NCI-H187 treated with DMSO at 0.1 percent for 48 hours (cell line): Measurements from ENCODE around the gene KRTAP4-1.
"Not testable (repeated sequence)": the region's sequence is repeated elsewhere in the genome, so short reads cannot be mapped to it uniquely, and the experiment has no call there.

Experiments
- DNase-seq: peaks from one replicate; lab custom pipeline; 2025; lab: John Stamatoyannopoulos, UW

The KRTAP4-1 gene

DNA sequence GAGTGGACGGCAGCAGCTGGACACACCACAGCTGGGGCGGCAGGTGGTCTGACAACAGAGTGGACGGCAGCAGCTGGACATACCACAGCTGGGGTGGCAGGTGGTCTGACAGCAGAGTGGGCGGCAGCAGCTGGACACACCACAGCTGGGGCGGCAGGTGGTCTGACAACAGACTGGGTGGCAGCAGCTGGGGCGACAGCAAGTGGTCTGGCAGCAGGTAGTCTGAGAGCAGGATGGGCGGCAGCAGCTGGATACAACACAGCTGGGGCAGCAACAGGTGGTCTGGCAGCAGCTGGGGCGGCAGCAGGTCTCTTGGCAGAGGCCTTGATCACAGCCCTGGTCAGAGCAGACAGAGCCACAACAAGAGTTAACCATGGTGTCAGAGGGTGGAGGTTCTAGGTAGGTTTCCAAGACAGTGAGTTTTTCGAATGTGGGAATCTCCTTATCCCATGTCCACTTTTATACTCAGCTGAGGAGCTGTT, at the start of gene KRTAP4-1:
TSS of gene KRTAP4-1 (minus strand) at position 432 of the 482 bp plus-strand sequence. CDS start at position 375, 57 bp downstream.
- DNase-seq = no peak

DNA sequence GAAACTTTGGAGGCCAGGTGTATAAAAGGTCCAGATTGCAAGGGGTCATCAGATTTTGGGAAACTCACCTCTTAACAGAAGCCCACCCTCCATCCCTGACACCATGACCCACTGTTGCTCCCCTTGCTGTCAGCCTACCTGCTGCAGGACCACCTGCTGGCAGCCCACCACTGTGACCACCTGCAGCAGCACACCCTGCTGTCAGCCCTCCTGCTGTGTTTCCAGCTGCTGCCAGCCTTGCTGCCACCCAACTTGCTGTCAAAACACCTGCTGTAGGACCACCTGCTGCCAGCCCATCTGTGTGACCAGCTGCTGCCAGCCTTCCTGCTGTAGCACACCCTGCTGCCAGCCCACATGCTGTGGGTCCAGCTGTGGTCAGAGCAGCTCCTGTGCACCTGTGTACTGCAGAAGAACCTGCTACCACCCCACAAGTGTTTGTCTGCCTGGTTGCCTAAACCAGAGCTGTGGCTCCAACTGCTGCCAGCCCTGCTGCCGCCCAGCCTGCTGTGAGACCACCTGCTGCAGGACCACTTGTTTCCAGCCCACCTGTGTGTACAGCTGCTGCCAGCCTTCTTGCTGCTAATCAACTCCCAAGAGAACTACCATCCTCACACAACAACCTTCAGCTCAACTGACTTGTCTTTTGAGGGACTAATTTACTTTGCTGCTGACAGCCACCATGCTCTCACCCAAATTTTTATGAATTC, 47.8 kb upstream of the KRTAP4-1 start, which contains the start of gene KRTAP9-3:
TSS of gene KRTAP9-3 (plus strand) at position 51 of the 707 bp plus-strand sequence. CDS start at position 104, 53 bp downstream.
- not testable (repeated sequence) for DNase-seq

DNA sequence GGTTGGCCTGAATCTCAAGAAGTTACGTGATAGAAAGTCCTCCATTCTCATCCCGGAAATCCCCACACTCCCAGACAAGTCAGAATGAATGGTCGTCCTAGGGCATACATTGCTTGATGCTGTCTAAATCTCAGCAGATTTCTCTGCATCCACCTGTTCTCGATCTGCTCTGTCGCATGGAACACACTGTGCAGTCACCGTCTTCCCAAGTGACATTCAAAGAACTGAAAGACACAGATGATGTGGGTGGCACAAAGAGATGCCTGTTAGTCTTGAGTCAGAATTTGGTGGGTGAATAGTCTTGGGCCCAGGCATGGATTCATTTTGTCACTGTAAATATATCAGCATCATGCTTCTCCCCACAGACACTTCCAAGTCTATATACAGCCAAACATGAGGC, 47.0 kb upstream of the KRTAP4-1 start:
- no peak for DNase-seq

DNA sequence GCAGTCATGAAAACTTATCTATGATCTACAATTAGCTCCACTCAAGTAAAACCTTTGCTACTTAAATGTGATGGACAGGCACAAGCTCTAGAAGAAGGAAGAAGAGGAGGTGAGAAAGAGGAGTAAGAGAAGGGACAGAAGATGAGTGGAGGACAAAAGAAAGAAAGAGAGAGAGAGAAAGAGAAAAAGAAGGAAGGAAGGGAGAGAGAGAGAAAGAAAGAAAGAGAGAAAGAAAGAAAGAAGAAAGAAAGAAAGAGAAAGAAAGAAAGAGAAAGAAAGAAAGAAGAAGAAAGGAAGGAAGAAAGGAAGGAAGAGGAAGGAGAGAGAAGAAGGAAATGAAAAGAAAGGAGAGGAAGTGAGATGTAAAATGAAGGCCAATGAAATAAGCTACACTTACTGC, 45.4 kb upstream of the KRTAP4-1 start:
- no peak for DNase-seq

DNA sequence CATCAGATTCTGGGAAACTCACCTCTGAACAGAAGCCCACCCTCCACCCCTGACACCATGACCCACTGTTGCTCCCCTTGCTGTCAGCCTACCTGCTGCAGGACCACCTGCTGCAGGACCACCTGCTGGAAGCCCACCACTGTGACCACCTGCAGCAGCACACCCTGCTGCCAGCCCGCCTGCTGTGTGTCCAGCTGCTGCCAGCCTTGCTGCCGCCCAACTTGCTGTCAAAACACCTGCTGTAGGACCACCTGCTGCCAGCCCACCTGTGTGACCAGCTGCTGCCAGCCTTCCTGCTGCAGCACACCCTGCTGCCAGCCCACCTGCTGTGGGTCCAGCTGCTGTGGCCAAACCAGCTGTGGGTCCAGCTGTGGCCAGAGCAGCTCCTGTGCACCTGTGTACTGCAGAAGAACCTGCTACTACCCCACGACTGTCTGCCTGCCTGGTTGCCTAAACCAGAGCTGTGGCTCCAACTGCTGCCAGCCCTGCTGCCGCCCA, 41.9 kb upstream of the KRTAP4-1 start, which contains the start of gene KRTAP9-2:
TSS of gene KRTAP9-2 (plus strand) at position 51 of the 498 bp plus-strand sequence. CDS start at position 58, 7 bp downstream.
- DNase-seq = not testable (repeated sequence)

DNA sequence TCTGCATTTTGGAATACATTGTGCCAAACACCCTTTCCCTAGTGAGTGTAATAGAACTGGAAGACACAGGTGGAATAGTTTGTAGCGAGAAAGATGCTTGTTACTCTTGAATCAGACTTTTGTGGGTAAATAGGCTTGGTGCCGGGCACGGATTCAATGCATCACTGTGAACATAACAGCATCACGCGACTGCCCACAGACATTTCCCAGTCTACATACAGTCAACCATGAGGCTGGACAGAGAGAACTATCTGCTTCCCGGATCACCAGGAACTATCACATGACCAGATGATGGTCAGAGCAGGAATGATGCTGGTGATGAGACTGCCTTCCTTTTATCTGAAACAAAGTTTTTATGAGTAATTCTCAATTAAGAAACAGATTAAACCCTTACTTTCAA, 41.3 kb upstream of the KRTAP4-1 start:
- no peak for DNase-seq

DNA sequence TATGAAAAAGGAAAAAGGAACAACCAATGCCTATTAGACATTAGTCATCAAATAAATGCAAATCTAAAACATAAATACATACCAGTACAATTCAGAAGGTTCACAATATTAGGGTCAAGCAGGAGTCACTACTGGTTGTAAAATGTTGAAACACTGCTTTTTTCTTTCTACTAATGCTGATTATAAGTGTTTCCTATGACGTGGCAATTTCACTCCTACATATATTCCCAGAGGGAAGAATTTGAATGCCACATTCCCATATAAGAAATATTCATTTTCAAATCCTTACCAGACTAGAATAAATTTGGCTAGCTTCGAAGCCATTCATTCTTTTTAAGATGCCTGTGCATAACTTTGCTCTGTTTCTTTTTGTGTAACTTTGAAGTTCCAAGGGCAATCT, 39.1 kb upstream of the KRTAP4-1 start:
- DNase-seq = no peak

DNA sequence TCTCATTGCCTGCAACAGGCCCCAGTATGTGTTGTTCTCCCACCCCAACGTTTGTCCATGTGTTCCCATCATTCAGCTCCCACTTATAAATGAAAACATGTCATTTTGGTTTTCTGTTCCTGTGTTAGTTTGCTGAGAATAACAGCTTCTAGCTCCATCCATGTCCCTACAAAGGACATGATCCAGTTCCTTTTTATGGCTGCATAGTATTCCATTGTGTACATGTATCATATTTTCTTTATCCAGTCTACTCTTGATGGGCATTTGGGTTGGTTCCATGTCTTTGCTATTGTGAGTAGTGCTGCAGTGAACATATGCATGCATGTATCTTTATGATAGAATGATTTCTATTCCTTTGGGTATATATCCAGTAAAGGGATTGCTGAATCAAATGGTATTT, 31.0 kb upstream of the KRTAP4-1 start:
- DNase-seq = no peak

DNA sequence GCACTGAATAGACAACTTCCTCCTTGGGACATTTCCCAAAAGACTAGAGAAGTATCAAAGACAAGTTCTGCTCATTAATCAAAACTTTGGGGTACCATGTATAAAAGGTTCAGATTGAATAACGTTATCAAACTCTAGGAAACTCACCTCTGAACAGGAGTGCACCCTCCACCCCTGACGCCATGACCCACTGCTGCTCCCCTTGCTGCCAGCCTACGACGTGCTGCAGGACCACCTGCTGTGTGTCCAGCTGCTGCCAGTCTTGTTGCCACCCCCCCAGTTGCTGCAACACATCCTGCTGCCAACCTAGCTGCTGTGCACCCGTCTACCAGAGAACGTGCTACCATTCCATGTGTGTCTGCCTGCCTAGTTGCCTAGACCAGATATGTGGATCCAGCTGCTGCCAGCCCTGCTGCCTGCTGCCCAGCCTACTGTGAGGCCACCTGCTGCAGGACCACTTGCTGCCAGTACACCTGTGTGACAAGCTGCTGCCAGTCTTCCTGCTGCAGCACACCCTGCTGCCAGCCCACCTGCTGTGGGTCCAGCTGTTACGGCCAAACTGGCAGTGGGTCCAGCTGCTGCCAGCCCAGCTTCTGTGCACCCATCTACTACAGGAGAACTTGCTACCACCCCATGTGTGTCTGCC, 27.9 kb upstream of the KRTAP4-1 start:
- DNase-seq = no peak

DNA sequence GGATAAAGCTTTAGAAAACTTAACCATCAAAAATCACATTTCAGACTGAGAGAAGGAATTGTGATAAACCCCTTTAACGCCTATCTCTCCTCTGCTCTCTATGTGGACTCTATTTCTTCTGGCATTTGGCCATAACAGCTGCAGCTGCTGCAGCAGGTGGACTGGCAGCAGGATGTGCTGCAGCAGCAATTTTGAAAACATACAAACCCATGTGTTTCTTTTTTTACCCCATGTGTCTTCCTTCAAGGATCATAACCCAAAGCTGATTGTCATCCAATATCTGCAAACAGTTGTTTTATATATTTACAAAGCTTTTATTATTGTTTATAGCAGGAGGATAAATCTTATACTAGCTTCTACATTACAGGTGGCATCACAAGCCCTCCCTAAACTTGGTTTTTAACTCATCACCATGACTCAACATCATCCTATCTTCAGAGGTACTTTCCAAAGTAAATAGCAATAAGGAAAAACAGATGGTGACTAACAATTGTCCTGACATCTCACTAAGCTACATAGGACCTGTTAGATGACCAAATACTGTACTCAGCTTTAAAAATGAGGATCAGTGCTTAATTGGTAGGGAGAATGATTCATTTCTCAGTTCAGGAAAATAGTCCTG, 27.2 kb upstream of the KRTAP4-1 start:
- no peak for DNase-seq

DNA sequence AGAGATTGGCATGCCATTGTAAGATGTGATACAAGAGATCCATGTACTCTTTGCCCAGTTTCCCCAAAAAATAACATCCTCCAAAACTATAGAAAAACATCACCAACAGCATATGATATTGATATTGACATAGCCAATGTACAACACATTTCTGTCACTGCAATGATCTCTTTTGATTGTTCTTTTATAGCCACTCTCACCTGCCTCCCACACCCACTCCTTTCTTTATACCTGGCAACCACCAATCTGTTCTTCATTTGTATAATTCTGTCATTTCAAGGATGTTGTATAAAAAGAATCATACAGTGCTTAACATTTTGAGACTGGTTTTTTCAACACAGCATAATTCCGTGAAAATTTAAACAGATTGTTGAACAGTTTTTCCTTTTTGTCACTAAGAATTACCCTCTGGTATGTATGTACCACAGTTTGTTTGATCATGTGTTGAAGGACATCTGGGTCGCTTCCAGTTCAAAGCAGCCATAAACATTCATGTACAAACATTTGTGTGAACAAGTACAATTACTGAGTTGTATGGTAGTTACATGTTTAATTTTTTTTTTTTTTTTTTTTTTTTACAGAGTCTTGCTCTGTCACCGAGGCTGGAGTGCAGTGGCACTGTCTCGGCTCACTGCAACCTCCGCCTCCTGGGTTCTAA, 14.8 kb upstream of the KRTAP4-1 start:
- DNase-seq = no peak

DNA sequence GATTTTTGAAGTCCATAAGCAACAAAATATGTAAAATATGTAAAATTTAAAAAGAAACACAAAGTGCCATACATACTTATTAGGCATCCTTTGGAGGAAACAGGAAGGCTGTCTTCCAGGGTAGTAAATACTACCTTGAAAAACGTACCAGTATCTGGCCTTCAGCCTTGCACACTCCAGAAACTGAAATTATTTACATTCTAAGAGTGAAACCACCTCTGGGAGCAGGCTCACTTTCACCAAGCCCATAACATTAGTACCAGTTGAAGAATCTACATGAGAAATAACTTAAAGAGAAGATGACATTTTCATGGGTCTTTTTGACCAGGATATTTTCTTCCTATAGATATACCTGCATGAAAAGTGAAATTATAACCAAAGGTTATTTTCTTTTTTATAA, 11.4 kb upstream of the KRTAP4-1 start:
- no peak for DNase-seq

DNA sequence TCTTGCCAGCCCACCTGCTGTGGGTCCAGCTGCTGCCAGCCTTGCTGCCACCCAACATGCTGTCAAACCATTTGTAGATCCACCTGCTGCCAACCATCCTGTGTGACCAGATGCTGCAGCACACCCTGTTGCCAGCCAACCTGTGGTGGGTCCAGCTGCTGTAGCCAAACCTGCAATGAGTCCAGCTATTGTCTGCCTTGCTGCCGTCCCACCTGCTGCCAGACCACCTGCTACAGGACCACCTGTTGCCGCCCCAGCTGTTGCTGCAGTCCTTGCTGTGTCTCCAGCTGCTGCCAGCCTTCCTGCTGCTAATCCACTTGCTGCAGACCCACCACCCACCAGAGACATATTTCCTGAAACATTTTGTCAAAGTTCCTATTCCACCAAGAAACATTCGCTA, 5.6 kb upstream of the KRTAP4-1 start:
- no peak for DNase-seq

DNA sequence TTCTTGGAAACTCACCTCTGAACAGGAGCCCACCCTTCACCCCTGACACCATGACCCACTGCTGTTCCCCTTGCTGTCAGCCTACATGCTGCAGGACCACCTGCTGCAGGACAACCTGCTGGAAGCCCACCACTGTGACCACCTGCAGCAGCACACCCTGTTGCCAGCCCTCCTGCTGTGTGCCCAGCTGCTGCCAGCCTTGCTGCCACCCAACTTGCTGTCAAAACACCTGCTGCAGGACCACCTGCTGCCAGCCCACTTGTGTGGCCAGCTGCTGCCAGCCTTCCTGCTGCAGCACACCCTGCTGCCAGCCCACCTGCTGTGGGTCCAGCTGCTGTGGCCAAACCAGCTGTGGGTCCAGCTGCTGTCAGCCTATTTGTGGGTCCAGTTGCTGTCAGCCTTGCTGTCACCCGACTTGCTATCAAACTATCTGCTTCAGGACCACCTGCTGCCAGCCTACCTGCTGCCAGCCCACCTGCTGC, 5.2 kb upstream of the KRTAP4-1 start, which contains the start of gene KRTAP9-1:
TSS of gene KRTAP9-1 (plus strand) at position 51 of the 482 bp plus-strand sequence. CDS start at position 51, 0 bp downstream.
- not testable (repeated sequence) for DNase-seq

DNA sequence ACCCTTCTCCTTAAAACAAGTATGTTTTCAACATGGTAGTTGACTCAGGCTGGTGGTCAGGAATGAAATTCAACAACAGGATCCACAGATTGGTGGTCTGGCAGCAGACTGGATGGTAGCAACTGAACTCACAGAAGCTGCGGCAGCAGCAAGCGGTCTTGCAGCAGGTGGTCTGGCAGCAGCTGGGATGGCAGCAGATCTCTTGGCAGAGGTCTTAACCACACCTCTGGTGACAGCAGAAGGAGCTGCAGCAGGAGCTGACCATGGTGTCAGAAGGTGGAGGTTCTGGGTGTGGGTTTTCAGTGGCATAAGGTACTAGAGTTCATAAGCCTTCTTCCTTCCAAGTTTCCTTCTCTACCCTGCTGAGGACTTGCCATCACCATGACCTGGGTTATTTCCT, 2.2 kb upstream of the KRTAP4-1 start:
- DNase-seq = no peak

DNA sequence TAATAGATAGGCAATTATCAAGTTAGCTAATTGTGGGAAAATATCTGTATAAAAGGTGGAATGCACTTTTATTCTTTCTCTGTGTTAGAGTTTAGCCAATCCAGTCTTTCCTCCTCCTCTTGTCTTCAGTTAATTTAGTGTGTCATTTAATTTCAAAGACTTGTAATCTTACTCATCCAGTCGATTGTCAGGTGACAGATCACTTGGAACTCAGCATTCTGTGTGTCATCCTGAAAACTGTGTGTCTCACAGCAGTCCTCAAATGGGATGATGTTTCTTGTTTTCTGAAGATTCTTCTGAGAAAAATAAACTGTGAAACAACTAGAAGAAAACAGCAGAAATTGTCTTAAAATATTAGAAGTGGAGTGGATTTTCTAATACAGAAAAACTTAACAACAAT, 290 bp upstream of the KRTAP4-1 start:
- DNase-seq = no peak

DNA sequence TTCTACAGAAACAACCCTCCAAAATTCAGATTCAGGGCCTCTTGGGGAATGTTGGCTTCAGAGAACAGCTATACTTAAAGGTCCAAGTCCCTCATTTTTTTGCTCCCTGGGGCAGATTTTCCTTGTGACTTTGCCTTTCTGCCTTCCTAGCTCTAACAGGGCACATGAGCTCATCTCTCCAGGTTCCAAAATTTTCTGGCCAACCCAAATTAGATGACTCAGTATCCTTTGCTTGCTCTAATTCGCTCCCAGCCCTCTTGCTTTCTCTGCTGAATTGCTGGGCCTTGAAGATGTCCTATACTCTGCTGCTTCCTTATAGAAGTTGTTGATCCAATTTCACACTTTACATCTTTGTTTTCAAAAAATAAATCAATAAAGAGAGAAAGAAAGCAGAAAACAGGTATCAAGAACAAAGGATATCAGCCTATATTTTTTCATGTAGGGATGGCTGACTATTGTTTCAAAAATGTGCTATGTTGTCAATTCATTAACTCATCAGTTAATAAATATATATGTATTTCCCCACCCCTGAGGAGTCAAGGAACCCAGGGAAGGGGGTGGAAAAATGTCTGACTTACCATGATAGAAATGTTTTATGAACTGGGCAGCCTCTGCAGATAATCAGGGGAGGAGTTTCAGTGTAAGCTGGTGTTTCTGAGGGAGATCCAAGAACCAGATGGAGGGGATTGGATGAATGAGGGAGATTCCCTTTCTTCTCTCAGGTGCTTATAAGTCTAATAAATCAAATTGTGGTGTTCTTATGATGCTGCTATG, 5.7 kb downstream of the KRTAP4-1 start:
- DNase-seq = no peak

DNA sequence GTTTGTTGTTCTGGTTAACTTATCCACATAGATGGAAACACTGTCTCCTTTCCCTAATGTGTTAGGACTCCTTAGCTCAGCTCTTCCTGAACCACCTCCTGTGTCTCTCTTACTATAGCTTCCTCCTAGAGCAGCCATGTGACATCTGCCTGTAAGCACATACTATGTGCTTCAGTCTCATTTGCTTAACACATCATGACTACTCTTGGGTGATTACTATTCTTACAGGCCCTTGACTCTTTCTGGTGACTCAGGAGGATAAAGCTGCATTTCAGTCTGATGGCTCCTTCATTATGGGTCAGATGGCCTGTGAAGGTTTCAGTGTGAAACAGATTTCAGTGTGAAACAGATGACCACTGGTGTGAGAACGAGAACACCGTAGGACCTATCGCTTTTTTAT, 6.4 kb downstream of the KRTAP4-1 start:
- no peak for DNase-seq

DNA sequence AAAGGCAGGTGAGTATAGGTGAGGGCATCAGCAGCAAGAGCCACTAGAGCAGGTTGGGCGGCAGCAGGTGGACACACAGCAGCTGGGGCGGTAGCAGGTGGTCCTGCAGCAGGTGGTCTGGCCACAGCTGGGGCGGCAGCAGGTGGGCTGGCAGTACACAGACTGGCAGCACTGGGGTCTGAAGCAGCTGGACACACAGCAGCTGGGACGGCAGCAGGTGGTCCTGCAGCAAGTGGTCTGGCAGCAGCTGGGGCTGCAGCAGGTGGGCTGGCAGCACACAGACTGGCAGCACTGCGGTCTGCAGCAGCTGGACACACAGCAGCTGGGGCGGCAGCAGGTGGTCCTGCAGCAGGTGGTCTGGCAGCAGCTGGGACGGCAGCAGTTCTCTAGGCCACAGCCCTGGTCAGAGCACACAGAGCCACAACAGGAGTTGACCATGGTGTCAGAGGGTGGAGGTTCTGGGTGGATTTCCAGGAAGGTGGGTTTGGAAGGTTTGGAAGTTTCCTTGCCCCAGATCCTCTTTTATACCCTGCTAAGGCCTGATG, 6.9 kb downstream of the KRTAP4-1 start, which contains the start of gene KRTAP4-2:
TSS of gene KRTAP4-2 (minus strand) at position 495 of the 545 bp plus-strand sequence. CDS start at position 438, 57 bp downstream.
- no peak for DNase-seq

DNA sequence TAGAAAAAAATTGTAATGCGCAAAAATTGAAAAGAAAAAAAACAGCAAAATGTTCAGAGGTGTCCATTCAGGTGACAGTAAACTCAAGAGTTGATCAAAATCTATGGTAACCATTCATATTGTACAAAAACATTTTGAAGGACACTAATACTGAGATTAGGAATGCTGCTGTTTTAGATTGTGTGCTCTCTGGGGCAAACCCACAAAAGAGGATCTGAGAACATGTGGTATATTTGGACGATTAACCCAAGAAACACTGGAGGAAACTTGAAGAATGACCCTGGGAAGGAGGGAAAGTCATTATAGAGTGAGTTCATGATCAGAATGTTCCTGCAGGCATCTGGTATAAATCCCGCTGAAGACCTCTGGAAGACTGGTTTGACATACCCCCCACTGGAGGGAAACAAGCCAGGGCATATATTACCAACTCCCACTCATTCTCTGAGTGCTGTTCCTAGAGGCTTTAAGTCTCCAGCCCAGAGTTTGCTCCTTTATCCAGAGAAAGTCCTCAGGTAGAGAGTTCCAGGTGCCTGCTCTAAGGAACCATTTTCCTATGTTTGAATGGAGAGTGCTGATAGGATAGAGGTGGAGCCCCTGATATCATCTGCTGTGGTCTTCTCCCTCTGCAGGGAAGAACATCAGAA, 7.8 kb downstream of the KRTAP4-1 start:
- no peak for DNase-seq
